COLO829 (cell line): ENCODE measurements around the gene TPM3.
"Not testable (repeated sequence)": the region's sequence is repeated elsewhere in the genome, so short reads cannot be mapped to it uniquely, and the experiment has no call there.

Experiments used
- DNase-seq: peaks from one replicate; pipeline ENCODE4 v3.0.0; 2012; ENCODE audit warnings: low spot score

The TPM3 gene

DNA sequence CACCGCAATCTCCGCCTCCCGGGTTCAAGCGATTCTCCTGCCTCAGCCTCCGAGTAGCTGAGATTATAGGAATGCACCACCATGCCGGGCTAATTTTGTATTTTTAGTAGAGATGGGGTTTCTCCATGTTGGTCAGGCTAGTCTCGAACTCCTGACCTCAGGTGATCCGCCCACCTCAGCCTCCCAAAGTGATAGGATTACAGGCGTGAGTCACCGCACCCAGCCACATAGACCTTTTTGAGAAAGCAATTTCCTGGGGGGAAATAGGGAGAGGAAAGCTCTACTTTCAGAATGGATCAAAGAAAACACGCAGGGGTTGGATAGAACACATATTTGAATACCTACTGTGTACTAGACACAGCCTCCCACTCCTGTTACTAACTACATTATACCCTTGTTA lies 13.9 kb upstream of the TPM3 start:
- DNase-seq = not testable (repeated sequence)

DNA sequence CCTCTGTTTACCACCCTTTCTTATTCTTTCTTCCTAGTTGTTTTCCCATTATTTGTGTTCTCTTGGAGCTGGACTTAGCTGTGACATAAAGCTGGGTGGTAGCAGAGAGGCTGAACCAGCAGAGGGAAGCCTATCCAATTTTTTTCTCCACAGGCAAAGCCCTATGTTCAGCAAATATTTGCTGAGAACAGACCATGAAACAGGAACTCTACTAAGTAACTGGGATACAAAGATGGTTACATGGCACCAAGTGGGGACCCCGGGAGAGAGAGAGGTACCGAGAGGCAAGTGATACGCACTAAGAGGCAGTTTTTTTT lies 7.6 kb upstream of the TPM3 start:
- DNase-seq = no peak

DNA sequence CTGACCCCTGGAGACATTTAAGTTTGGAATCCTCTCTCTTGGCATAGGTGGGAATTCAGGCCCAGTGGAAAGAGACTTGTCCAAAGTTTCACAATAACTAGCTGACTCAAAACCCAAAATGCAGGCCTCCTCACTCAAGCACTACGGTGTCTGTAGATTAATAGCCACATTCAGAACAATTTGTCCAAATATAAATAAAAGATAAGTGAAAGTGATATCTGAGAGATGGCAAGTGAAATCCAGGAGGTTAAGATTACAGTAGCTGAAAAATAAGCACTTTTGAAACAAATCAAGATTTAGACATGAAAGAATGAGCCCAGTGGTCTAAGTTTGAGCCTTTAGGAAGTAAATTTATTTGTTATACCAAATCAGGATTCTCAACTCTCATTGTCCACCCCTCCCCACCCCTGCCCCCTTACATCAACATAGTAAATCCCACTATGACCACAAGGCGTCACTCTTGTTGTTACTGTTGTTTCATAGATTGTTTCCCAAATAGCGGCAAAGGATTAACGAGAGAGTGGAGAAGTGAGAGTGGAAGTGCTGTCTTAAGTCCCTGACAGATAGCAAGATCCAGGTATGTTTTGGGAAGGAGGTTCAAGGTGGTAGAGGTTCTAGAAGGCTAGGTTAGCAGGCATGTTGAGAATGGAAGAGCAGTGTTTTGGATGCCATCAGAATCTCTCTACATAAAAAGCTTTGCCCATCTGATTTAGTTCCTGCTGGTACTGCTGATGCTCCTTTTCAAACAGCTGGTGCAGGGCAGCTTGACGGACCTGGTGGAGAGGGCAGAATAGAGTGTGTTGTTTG lies 7.1 kb upstream of the TPM3 start:
- DNase-seq = peak; percentile 74

DNA sequence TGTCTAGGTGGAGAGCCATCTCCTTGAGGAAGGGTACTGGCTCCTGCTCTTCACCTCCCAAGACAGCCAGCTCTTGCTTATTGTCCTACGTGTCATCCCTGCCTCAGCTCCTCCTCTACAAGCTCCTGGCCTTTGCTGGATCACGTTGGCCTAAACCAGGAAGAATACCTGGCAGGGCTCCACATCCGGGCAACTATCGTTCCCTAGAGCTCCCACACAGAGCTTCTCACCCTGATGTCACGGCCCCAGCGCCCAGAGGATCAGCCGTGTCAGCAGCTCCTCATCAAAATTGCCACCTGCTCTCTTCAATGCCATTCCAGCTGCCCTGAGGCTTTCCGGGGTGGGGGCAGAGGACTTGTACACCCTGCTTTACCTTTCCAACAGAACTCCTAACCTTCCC lies 1.9 kb upstream of the TPM3 start:
- DNase-seq = no peak

DNA sequence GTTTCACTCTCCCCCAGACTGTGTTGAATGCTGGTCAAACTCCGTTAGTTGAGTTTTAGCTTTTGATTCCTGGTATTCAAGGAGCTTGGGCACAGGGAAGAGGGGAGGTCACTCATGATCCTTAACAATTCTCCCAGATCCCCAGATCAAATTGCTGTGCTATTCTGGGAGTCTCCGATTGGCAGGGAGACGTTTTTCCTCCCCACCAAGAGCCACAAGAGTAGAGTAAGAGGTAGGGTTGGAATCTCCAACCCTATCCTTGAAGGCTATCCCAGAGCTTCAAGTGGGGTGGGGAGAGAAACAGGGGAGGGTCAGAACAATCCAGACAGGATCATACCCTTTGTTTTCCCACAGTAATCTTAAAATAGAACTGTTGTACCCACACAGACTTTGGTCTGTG lies 576 bp upstream of the TPM3 start:
- no peak for DNase-seq

DNA sequence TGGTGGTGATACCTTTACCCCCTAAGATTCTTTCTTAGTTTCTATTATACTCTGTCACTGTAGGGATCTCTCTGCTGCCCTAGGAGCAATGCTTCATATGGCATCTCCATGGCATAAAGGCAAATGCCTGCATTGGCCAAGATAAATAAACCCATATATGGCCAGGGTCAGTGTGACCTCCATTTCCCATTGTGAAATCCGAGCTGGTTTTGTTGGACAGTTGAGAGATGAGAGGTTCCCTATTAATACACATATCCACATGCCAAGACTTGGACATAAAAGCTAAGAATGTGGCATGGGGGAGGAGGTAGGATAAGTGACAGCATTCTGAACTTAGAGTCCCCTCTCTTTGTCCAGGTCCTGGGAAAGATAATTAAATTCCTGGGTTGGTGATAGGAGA lies 1.4 kb downstream of the TPM3 start:
- no peak for DNase-seq

DNA sequence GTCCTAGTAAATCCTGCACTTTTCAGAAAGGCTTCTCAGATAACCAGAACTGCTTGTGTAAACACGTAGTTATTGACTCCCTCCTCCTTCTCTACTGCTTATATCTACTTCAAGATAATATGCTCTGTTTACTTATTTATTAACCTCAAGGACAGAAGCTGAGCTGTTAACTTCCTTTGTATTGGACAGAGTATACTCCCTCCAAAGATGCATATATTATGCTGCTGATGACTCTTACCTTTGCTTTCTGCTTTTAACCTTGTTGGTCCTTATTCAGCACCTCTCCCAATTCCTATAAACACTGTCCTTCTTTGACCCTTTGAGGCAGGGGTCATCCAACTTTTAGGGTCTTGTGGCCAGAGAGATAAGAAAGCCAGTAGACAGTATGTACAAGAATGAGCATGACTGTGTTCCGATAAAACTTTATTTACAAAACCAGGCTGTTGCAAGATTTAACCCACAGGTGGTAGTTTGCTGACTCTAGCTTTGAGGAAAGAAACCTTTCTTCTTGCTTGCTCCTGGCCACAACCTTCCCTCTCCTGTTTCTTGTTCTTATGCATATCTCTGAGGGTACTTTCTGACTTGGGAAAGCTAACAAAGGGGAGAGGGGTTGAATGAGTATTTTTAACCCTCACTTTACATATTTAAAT lies 4.9 kb downstream of the TPM3 start:
- DNase-seq = no peak

DNA sequence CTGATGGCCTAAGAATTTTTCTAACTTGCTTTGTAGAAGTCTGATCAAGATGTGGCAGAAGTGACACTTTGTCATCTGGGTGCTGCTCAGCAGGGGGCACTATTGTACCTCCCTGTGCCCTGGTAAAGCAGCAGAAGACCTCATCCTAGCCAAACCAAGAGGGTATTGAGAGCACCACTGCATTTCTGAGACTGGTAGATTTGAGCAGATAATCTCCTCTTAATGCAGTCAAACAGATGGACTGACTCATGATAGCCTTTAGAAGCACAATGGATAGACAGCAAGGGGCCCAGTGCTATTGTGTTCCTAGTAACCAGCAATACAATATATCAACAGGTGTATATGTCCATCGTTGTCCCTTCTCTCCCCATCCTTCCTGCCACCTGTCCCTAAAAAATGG lies 5.7 kb downstream of the TPM3 start:
- peak; percentile 57 for DNase-seq

DNA sequence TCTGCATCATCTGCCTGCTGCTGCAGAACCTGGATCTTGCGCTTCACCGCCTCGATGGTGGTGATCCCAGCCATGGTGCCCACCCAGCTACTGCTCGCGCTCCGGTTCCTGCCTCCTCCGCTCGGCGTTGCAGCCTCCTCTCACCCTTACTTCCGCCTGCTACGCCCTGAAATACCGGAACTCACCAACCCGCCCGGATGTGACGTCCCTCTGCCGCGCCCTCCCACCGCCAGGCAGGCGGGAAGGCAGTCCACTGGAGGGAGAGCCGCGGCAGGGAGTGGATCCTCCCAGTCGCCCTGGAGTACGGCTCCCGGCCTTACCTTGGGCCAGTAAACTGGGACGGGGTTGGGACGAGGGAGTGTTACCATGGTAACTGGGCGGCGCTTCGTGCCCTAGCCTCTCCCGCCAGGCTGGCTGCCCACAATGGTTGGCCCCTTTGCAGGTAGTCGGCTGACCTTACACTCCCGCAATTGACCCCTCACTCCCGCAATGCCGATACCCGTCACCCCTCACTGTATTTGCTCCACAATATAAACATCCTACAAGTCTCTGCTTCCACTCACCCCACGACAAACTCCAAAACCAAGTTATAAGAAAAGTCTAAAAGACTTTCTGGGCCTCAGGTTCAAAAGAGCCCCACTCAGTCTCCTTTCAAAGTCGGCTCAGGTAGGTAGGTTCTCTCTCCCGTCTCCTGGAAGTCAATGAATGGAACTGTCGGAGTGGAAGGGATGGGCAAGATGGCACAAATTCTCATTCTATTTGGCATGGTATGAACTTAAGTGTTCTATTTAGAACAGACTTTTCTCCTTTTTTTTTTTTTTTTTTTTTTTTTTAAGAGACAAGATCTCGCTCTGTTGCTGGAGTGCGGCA lies 8.6 kb downstream of the TPM3 start:
- peak; percentile 100 for DNase-seq

DNA sequence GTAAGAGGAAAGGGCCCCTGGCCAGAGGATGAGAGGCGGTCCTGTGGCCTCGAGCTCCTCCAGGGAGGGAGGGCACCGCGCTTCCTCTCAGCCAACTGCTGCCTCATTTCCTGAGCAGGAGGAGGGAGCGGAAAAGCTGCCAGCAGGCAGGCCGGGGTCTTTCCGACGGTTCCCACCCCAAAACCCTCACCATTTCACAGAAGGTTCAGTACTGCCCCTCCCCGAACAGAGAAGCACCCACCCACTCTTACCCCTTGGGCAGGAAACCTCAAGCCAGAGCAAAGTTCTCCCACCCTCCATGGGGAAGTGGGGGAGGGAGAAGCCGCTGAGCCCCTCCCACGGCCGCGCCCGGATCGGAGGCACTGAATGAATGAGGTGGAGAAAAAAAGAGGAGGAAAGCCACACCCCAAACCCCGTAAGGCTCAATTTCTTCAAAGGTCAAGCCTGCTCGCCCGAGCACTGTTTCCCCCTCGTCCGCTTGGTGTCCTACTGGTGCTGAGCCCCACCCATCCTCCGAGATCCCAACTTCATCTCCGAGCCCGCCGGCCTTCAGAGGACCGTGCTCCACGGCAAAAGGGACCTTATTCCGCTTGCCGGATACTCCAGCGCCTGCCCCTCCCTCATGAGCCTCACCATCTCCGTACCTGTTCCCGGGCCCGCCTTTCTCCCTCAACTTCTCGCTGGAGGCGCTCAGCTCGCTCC lies 9.4 kb downstream of the TPM3 start:
- peak; percentile 63 for DNase-seq

DNA sequence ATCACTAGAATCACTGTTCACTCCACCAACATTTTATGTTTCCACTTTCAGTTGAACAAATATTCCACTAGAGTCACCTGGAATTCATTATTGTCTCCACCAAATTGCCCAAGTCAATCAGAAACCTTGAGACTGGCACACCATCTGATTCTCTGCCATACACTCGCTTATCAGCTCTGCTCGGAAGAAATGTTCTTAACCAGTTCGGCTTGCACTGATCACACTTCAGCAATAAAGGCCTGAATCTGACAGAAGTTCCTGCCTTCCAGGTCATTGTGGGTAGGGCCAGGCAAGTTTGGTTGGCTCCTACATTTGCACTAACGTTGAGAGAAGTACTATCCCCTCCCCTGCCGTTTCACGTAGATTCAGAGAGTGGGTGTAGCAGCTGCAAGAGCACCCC lies 10.0 kb downstream of the TPM3 start:
- DNase-seq = no peak

DNA sequence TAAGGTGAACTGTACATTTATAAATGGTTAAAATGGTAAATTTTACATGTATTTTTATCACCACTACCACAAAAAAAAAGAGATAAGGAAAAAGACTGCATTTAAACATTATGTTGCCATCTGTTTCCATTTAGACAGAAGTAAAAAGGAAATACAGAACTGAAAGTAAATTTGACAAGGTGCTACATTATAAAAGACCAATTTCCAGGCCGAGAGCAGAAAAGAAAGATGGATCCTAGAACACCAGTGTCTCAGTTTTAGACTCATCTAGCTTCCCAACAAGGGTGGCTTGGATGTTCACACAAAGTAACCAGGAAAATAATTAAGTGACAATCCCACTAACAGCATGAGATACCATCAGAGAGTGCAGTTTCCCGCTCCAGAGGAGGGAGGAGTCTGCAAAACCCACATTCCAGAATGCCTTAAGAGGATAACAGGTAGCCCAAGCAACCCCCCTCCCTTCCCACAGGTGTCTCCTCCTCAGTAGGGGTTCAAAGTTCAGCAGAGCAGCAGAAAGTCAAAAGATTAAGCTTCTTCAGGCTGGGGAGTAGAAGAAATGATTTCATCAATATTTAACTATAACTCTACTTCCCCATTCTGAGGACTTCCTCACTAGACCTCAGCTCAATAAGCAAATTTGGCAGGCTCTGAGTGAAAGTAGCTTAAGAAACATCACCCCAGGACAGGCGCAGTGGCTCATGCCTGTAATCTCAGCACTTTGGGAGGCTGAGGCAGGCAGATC lies 11.8 kb downstream of the TPM3 start:
- no peak for DNase-seq

DNA sequence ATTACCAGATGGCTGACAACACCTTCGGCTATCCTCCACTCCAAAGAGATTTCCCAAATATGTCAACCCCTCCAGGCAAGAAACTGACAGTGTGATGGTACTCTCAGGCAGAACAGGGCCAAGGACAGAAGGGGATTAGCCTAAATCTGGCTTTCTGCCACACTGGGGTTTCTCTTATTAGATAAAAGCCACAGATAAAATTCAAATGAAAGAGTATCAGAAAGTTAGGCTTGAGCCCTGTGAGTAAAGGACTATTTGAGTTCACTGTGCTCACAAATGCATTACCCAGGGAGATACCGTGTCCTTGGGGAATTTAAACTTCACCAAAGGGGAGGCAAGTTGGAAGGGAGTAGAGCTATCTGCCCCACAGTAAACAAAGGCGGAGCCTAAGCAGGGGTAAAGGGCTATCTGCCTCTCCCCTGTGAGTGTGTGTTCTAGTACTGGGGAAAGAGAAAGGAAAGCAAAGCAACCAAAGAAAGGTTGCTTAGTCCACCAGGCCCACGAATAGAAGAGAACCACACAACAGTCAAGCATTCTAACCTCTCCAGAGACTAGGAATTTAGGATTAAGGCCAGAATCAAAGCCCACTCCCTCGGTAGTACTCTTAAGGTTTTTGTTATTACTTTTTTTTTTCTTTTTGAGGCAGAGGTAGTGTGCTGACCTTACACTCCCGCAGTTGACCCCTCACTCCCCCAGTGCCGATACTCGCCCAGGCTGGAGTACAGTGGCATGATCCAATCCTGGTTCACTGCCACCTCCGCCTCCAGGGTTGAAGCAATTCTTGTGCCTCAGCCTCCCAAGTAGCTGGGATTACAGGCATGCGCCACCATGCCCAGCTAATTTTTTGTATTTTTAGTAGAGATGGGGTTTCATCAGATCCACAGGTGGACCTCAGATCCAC lies 12.7 kb downstream of the TPM3 start:
- DNase-seq = no peak

DNA sequence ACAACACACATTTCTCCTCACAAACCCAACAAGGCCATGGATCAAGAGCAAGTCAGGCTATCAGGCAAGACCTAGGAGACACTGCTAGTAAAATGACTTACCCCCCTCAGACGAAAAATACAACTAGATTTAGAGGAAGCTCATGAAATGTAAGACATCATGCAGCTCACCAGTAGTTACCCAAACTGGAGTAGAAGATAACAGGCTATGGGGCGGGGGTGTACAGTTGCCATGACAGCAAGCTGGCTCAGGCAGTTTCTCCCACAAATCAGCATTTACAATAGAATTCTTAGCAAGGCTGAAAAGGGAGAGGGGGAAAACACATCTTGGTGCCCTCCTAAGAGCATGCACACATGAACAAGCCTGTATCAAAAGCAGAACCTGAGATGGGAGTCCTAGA lies 13.9 kb downstream of the TPM3 start:
- no peak for DNase-seq

DNA sequence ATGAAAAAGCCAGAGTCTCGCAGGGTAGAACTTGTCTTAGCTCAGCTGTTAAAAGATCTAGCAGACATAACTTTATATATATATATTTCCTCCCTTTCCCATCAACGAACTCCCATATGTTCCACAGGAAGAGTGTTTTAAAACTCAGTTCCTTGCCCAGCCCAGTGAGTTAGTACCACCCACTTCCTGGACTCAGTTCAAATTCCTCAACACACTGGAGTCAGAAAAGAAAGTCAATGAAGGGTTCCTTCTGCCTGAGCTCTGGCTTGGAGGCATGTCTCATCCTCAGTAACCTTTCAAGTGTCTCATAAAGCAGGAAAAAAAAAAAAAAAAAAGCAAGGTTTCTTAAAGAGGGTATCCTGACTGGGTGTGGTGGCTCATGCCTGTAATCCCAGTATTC lies 15.6 kb downstream of the TPM3 start:
- peak; percentile 78 for DNase-seq

DNA sequence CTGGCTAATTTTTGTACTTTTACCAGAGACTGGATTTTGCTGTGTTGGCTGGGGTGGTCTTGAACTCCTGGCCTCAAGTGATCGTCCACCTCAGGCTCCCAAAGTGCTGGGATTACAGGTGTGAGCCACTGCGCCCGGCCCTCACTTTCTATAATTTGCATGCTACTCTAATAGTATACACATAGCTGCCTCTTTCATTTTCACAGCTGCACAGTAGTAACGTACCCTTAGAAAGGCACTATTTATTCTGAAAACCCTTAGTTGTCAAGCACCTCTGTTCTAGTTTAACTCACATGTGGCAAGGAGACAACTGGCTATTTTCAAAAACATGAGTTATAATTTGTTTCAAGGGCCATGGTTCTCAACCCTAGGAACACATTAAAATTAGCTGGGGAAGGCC lies 17.2 kb downstream of the TPM3 start:
- DNase-seq = no peak

DNA sequence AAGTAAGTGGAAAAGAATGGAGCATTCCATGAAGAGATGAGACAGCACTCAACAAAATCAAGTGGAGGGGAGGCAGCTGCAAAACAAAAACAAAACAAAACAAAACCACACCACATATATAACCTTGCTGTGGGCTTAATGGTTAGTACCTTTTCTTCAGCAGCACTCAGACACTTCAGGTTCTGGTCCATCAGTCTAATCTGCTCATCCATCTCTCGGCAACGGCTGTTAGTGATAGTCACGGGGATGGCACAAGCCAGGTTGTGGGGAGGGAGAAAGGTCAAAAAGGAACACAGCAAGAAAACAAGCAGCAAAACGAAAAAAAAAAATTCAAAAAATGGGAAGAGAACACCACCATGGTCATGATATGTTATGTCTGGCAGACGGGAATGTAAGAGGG lies 20.0 kb downstream of the TPM3 start:
- DNase-seq = no peak

DNA sequence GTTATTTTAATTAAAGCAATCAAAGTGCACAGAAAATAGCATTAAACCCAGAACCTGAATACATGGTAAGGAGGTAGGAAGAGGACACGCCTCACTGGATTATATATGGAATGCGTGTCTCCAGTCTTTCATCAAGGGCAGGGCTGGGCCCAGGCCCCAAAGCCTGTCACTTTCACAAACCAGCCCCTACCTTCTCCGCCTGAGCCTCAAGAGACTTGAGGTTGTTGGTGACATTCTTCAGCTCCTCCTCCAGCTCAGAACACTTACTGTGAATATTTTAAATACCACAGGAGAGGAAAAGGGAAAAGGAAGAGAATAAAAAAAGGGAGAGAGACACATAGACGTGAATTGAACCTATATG lies 20.7 kb downstream of the TPM3 start:
- DNase-seq = no peak

DNA sequence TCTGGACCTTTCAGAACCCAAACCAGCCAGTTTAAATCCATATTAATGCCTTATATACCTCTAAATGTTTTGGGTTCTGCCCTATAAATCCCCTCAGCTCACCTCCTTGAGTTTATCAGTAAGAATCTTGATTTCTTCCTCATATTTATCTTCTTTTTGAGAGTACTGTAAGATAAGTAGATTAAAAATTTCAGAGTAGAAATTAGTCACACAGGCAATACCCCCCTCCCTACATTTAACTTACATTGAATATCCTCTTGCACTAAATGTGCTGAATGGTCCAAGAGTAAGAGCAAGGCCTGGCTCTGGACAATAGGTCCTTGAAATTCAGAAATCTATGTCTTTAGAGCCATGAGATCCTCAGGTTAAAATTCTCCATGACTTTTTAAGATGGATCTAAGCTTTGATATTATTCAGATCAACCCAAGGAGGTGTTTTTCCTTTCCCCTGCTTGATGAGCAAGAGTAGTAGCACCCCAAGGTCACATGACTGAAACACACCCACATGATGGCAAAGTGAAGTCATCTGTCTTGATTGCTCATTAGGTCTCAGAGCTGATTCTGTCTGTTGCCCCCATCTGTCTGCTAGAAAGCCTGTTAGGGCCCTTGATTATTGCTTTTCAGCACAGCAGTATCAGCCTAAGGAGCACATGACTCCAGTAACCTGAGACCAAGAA lies 21.2 kb downstream of the TPM3 start:
- no peak for DNase-seq

DNA sequence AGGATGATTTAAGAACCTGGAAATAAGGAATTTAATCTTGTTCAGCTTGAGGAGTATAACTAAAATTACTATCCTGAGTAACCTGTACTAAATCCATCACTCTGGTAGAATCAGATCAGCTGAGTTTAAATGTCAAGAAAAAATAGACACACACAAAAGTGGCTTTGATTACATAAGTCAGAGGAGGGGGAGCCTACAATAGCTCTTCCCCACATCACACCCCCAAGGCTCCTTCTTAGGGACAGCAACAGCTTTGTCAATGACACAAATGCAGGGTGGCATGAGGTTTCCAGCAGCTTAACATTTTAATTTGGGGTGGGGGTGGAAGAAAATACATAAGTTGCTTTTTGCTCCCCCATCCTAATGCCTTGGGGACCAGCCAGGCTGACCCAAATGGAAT lies 24.4 kb downstream of the TPM3 start:
- DNase-seq = no peak
